GM18519 (cell line): ENCODE data around the gene COMMD7.

Experiments
- ATAC-seq: cut with Tn5 transposase; IDR thresholded peaks from one replicate; pipeline ENCODE4 v1.9.1; 2021; ENCODE audit warnings: mild to moderate bottlenecking, moderate library complexity; ENCODE audit not compliant: unreplicated experiment, low FRiP score

COMMD7 gene

GRCh38 chr20:32743237-32744112 is at the start of gene COMMD7:
TSS of gene COMMD7 (minus strand) at chr20:32743467. CDS start at chr20:32743391, 76 bp downstream.
- ATAC-seq = no peak

GRCh38 chr20:32792731-32793458 is 49.6 kb upstream of the COMMD7 start:
- no peak for ATAC-seq

- peak; percentile 46 for ATAC-seq
Observed at GRCh38 chr20:32792316-32792715, 49.0 kb upstream of the COMMD7 start.

DNA sequence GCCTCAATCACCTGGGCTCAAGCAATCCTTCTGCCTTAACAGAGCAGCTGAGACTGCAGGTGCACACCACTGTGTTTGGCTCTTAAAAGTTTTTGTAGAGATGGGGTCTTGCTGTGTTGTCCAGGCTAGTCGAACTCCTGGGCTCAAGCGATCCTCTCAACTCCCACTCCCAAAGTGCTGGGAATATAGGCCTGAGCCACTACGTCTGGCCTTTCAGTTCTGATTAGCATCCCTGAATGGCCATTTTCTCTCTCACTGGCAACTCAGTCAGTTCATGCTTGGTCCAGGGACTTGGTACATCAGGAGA is 47.4 kb upstream of the COMMD7 start:
- no peak for ATAC-seq

DNA sequence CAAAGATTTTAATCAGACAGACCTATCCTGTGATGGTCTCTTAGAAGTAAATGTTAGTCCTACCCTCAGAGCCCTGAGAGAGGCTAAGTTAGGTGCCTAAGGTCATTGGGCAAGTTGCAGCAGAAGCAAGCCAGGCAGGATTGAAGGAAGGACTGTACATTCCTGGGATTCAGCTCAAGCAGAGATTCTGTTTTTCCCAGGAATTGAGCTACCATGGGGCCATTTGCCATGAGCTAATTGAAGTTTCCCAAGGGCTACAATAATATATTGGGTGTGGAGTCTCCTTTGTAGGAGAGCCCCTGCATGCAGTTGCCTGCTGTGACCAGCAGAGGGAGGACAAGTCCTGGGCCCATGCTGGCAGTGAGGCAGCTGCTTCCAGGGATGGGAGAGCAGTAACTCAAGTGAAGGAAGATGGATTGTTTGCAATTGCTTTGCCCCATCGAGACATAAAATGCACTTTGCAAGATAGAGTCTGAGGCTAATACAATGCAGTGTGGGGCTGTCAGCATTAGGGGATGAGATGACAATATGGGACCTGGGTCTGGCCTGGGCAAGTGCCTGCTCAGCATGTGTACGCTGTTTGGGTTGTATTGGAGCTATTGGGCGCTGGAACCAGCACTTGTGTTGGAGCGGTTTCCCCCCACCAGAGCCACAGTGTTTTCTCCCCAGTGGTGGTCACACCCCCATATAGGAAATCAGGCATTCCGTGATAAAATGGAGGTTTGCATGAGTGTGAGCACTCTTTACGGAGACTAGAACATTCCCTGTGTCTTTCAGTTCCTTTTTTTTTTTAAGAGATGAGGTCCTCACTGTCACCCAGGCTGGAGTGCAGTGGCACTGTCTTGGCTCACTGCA is 46.9 kb upstream of the COMMD7 start:
- ATAC-seq = no peak

GRCh38 chr20:32787168-32787567 is 43.9 kb upstream of the COMMD7 start:
- ATAC-seq = no peak

DNA sequence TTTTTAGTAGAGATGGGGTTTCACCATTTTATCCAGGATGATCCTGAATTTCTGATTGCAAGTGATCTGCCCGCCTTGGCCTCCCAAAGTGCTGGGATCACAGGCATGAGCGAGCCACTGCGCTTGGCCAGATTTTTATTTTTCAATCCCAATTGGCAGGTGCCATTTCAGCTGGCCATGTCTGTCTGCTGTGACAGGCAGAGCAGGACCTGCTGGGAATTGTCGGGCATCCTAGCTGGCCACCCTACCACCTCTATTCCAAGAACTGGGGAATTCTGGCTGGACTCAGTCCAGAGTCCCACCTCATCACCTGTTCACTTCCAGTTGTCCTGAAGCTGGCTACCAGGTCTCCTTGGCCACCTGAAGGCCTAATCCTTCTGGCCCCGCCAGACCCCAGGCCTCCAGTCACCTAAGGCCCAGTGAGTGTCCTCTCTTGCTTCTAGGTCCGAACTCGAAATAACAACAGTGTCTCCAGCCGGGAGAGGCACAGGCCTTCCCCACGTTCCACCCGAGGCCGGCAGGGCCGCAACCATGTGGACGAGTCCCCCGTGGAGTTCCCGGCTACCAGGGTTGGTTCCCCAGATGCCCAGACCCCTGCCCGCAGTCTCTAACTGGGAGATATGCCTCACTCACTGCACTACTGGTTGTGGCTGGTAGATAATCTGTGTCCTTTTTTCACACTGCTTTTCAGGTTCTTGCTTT is 42.9 kb upstream of the COMMD7 start:
- no peak for ATAC-seq

- ATAC-seq = no peak
Observed at GRCh38 chr20:32784369-32785080, 41.3 kb upstream of the COMMD7 start.

- no peak for ATAC-seq
Observed at GRCh38 chr20:32780749-32781655, 37.7 kb upstream of the COMMD7 start.

GRCh38 chr20:32780278-32780677 is 37.0 kb upstream of the COMMD7 start:
- no peak for ATAC-seq

GRCh38 chr20:32779500-32780211 is 36.4 kb upstream of the COMMD7 start:
- no peak for ATAC-seq

DNA sequence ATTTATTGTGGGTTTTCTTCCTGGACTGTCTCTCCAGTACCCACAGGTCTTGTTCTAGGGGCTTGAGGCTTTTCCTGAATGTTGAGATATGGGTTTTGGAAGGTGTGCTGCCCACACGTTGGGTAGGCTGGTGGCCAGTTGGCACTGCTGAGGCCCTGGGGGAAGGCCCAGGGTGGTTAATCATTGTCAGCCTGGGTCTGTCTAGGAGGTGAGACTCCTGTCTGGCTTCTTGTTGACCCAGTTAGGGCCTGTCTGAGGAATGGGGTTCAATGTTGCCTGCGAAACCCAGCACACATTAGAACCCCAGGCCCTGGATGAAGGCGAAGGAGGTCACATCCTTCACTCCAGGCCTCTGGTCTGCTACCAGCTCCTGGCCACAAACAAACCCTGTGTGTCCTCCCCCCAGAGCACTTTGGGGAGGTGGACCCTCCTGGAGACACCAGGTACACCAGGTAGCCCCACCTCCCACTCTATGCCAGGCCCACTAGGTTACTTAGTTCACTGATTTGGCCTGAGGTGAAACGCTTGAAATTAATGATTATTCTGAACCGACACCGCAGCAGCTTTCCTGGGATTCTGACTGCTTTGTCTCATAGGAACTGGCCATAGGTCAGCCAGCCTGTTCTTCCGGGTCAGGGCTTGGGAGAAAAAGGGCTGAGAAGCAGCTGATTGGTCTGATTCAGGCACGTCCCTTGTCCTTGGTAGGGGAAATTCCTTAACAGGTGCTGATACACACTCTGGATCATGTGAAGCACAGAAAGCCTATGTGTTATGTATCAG is 34.1 kb upstream of the COMMD7 start:
- ATAC-seq = no peak

GRCh38 chr20:32775336-32775991 is 32.2 kb upstream of the COMMD7 start:
- ATAC-seq = no peak

- ATAC-seq = no peak
Observed at GRCh38 chr20:32773855-32774254, 30.6 kb upstream of the COMMD7 start.

DNA sequence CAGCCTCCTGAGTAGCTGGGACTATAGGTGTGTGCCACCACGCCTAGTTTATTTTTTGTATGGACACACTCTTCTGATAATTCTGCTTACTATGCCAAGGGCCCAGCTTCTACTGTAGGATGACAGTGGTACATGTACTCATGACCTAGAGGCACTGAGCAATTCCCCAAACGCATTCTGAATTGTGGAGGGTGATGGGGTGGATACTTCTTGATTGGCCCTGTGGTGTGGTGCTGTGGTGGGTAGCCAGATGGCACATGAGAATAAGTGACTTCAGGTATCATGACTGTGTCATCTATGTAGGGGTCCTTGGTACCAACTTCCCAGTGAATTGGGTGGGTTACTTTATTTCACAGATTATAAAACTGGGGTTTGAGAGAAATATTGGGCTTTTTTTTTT is 30.0 kb upstream of the COMMD7 start:
- ATAC-seq = no peak

DNA sequence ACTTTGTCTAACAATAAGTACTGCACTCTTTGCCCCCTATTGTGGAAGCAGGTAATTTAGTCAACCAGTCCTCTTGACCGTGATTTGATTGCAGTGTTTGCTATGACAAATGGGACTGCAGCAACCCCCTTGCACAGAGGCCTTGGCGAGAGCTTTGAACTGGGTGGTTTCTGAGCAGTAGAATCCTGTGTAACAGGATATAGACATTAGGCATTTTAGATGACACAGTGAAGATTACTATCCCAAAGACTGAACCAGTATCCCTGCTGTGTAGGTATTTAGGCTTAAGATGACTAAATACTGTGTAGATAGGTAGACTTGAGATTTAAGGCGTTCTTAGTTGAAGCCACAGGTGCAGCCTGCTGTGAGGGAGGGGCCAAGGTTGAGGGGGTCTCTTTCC is 28.8 kb upstream of the COMMD7 start:
- no peak for ATAC-seq
